Activated CD8-positive, alpha-beta memory T cell treated with anti-CD3 and anti-CD28 coated beads for 36 hours (primary cell): ENCODE results near the gene FHOD3. TPM values are rescaled to one million over a fixed set of nuclear protein-coding genes. Genes with fewer than 3 reads are reported as not detected.

ENCODE experiments used
- CTCF ChIA-PET: fragments of 350-600 bp; sonication (Branson Sonifier 250); formaldehyde crosslinking; loops from one replicate; lab custom pipeline; 2021; ENCODE audit warnings: antibody characterized with exemption; lab: Charles Lee
- POLR2A ChIA-PET: fragments of 350-600 bp; sonication (Branson Sonifier 250); formaldehyde crosslinking; loops from one replicate; lab custom pipeline; 2021; ENCODE audit warnings: antibody characterized with exemption; lab: Charles Lee
- total RNA-seq, 2 experiments: library from RNA; stranded (reverse); gene quantifications; one replicate each; pipeline ENCODE4 v1.2.3, GENCODE V29; 2021

Gene FHOD3
- total RNA-seq, 2 experiments from 2014 or later: not detected

GRCh38 chr18:36526611-36527010, 229.1 kb downstream of the FHOD3 start:
- ChIA-PET POLR2A (no interaction called here), CTCF (no interaction called here)

- CTCF ChIA-PET: no interaction called here
- POLR2A ChIA-PET: no interaction called here
Measured at GRCh38 chr18:36527051-36527450, 229.5 kb downstream of the FHOD3 start.

- POLR2A ChIA-PET: no interaction called here
- CTCF ChIA-PET: no interaction called here
Measured at GRCh38 chr18:36527740-36528455, 230.4 kb downstream of the FHOD3 start.

- CTCF ChIA-PET: no interaction called here
- POLR2A ChIA-PET: no interaction called here
Measured at GRCh38 chr18:36529747-36530146, 232.2 kb downstream of the FHOD3 start.

GRCh38 chr18:36530676-36531405, 233.3 kb downstream of the FHOD3 start:
- ChIA-PET CTCF (no interaction called here), POLR2A (no interaction called here)

GRCh38 chr18:36531636-36532035, 234.1 kb downstream of the FHOD3 start:
- ChIA-PET CTCF (no interaction called here), POLR2A (no interaction called here)

GRCh38 chr18:36532394-36532793, 234.9 kb downstream of the FHOD3 start:
- POLR2A ChIA-PET: no interaction called here
- CTCF ChIA-PET: no interaction called here

GRCh38 chr18:36532815-36533214, 235.3 kb downstream of the FHOD3 start:
- ChIA-PET CTCF (no interaction called here), POLR2A (no interaction called here)

- POLR2A ChIA-PET: no interaction called here
- CTCF ChIA-PET: no interaction called here
Measured at GRCh38 chr18:36533446-36534153, 236.1 kb downstream of the FHOD3 start.

GRCh38 chr18:36534154-36534688, 236.7 kb downstream of the FHOD3 start:
- POLR2A ChIA-PET: no interaction called here
- CTCF ChIA-PET: no interaction called here

GRCh38 chr18:36535202-36535935, 237.9 kb downstream of the FHOD3 start:
- POLR2A ChIA-PET: no interaction called here

GRCh38 chr18:36536426-36536825, 238.9 kb downstream of the FHOD3 start:
- CTCF ChIA-PET: interaction anchor here (1.1 kb wide), 1 partner anchor 86 kb away, joined by 3 read pairs; no protein-coding TSS in a partner anchor

More at GRCh38 chr18:36535202-36535935, 237.9 kb downstream of the FHOD3 start:
- CTCF ChIA-PET: no interaction called here

GRCh38 chr18:36537289-36537688, 239.8 kb downstream of the FHOD3 start:
- CTCF ChIA-PET: interaction anchor here (1.1 kb wide), 1 partner anchor 87 kb away, joined by 3 read pairs; no protein-coding TSS in a partner anchor

More at GRCh38 chr18:36536426-36536825, 238.9 kb downstream of the FHOD3 start:
- POLR2A ChIA-PET: no interaction called here

GRCh38 chr18:36539674-36540231, 242.2 kb downstream of the FHOD3 start:
- CTCF ChIA-PET: no interaction called here
- POLR2A ChIA-PET: no interaction called here

More at GRCh38 chr18:36537289-36537688, 239.8 kb downstream of the FHOD3 start:
- POLR2A ChIA-PET: no interaction called here

- CTCF ChIA-PET: no interaction called here
- POLR2A ChIA-PET: no interaction called here
Measured at GRCh38 chr18:36543030-36543429, 245.5 kb downstream of the FHOD3 start.

GRCh38 chr18:36543991-36544725, 246.6 kb downstream of the FHOD3 start:
- CTCF ChIA-PET: no interaction called here

GRCh38 chr18:36545821-36546427, 248.4 kb downstream of the FHOD3 start:
- CTCF ChIA-PET: no interaction called here
- POLR2A ChIA-PET: no interaction called here

More at GRCh38 chr18:36543991-36544725, 246.6 kb downstream of the FHOD3 start:
- POLR2A ChIA-PET: no interaction called here

GRCh38 chr18:36546876-36547275, 249.4 kb downstream of the FHOD3 start:
- ChIA-PET CTCF (no interaction called here), POLR2A (no interaction called here)
